Activated T-cell treated with anti-CD3 and anti-CD28 coated beads, Interleukin-2, amount 50 U/mL, for 48 hours (primary cell): ENCODE results near the gene CYTIP.

Experiments
- DNase-seq, 2 experiments: peaks; one replicate each; pipeline ENCODE4 v3.0.0-alpha.2; 2020

CYTIP gene

DNA sequence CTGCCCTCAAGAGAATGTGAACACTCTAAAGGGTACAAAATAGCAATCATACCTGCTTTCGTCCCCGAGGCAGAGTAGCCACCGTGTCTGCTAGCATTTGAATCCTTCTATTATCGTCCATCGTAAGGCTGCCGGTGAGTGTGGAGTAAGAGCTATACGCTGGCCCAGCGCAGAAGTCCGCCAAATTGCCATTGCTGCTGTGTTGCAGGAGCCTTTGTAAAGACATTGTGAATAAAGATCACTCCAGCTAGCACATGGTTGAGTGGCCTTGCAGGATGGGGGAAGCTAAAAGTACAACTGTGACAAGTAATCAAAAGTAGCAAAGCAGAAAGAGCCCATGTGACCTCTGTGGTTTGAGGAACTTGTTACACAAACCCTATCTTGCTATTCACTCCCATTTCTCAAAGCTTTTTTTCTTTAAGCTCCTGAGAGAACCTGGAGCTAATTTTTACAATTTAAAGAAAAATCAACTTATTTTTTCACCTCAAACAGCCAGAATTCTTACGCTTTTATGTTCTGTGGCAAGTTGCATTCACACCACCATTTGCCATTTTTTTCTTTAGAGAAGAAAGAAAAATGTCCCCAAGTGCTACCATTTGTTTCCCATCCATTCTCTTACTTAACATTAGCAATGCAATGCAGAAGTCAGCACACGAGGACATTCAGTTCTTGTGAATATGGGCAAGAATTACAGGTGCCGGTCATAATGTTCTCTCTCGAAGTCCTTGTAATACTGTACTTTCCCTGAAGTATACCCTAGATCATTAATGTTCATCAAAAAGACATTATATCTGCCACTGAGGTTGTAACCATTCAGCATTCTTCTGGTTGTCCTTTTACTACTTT, at the start of gene CYTIP:
TSS of gene CYTIP (minus strand) at position 295 of the 846 bp plus-strand sequence. CDS start at position 226, 69 bp downstream.
- peak; percentile 79 for DNase-seq

DNA sequence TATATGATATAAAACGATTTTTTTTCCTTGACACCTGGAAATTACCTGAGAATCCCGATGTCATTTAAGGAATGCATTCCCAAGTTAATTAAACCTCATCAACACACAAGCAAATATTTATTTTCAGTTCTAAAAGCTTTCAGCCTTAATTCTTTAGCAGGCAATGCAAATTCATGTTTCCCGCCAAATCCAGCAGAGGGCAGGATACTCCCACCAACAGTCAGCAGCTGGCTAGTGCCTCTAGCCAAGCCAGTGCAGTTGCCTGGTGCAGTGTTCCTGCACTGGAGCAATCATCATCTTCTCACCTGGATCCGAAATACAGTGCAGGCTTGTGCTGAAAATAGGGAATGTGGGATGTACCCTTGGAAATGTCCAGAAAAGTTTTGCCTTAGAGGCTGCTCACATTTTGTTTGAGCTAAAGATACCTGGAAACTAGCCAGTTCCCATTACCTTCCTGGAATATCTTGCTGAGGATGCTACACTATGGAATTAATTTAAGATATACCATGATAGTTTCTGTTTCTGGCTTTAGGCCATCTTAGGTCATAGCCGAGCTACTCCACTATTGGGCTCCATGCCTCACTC, 48.4 kb upstream of the CYTIP start:
- peak; percentile 77 to 80 for DNase-seq

DNA sequence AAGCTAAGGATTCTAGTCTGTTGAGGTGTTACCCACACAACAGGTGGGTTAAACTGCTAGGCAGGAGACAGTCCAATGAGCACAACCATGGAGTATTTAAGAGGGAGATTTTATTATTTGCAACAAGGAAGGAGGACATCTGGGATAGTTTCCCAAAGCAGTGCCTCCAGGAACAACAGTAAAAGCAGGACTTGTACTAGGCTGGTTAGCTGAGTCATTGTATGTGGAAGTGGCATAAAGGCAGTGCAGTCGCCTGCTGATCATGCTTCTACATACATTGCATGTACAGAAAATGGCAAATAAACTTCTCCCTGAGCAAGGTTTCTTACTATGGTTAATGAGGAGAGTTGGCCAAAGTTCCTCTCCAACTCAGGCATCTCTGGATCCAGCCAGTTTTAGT, 46.1 kb upstream of the CYTIP start:
- no peak for DNase-seq

DNA sequence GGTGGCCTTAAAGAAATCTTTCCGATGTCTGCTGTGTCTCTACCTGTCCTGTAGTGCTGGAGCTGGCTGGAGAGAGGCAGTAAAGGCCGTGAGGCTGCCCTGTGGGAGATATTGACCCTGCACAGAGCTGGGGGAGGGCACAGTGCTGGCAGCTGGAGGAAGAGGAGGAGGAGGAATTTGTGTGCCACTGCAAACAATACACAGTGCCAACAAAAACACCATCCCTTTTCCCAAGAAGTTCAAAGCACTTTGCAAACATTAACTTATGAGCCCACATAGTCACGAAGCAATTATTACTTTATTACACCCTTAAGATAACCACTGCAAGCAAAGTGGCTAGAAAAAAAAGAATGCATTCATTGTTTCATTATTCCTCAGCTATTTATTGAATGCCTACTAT, 45.0 kb upstream of the CYTIP start:
- no peak for DNase-seq

DNA sequence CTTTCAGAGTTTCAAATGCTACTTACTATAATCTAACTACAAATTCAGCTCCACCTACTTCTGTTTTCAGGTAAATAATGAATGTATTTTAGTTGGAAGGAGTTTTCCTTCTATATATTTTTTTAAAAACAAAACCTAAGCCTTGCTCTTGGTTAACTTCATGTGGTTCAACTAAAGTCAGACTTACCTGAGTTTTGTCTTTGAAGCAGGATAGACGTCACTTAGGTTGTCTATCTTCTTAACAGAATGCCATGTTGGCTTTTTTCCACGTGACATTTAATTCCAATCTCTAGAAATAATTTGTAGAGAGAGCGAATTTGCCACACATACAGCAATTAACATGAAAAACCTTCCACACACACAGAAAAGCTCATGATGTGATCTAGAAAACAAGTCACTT, 43.9 kb upstream of the CYTIP start:
- no peak for DNase-seq

DNA sequence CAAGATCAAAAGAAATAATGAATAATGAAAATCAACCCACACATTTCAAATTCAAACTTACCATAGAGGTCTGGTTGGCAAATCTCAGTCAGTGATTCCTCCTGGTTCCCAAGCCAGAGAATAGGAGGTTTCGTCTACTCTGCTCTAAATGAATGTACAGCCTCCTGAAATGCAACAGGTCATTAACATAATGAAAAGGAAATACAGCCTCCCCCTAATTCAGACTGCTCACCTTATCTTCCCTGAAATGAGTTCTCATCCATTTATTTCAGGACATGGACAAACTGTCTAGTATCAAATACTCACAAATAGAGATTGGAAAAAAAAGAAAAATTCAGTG, 43.4 kb upstream of the CYTIP start:
- no peak for DNase-seq

DNA sequence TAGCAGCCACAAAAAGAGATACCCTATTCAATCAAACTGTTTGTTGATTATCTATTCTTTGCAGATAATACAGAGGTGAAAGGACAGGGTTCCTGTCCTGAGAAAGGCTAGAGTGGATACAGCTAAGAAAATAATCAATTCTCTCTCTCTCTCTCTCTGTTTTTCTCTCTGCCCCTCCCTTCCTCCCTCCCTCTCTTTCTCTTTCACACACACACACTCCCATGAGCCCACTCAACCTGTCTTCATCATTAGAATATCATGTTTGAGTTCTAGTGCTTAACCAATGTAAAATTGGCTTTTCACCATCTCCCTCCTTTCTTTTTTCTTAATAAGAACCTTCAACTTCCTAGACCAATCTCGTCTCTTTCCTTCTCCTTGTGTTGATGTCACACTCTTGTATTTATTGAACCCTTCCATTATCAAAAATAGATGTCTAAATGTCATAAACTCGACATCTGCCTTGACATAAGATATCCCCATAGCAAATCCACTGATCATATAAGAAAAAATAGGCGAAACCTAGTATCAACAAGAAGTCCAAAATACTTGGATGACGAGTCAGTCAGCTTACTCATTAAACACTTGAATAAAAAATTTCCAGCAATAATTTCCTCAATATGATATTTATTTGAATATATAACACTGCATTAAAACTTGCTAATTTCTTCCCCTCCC, 42.8 kb upstream of the CYTIP start:
- DNase-seq: no peak

DNA sequence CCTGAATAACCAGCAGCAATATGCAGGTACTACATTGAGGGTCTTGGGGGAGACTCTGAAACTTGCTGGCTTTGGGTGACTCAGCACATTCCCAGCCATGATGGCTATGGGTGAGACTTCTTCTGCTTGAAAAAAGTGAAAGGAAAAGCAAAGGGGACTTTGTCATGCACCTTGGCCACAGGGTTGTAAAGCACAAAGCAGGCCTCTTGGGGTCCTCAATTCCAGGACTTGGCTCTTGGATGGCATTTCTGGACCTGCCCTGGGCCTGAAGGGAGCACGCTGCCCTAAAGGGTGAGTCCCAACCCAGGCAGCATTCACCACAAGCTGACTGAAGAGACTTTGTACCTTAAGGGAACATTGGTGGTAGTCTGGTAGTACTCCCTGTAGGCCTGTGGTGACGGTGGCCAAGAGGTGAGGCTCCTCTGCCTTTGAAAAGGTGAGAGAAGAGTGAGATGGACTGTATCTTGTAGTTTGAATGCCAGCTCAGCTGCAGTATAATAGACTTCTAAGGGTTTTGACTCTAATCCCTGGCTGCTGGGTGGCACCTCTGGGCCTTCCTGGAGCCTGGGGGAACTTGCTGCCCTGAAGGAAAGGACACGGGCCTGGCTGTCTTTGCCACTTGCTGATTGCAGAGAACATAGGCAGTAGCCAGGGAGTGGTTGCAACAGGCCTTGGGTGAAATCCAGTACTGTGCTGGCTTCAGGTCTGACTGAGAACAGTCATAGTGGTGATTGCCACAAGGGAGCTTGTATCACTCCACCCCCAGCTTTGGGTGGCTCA, 36.5 kb upstream of the CYTIP start:
- peak; percentile 76 to 77 for DNase-seq

DNA sequence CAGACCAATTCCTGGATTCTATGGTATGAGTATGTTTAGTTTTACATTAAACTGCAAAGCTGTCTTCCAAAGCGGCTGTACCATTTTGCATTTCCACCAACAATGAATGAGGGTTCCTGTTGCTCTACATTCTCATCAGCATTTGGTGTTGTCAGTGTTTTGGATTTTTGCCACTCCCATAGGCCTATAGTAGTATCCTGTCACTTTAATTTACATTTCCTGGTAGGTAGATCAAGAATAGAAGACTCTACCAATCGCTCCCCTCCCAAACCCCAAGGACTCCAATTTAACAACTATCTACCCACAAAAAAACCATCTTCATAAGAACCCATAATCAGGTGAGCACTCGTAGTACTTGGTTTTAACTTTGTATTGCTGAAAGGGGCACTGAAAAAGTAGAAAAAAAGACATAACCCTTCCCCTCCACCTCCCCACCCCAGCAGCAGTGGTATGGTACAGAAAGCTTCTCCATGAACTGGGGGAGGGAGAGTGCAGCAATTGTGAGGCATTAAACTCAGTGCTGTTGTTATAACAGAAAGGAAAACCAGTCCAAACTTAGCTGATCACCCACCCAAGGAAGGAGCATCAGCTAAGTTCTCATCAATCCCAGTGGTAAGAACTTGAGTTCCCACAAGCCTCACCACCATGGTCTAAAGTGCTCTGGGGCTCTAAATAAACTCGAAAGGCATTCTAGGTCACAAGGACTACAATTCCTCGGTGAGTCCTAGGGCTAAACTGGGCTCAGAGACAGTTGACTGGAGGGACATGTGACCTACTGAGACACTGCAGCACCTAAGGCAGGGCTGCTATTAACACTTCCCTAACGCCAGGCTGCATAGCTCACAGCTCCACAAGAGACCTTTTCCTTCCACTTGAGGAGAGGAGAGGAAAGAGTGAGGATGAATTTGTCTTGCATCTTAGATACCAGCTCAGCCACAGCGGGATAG, 35.5 kb upstream of the CYTIP start:
- DNase-seq: no peak

DNA sequence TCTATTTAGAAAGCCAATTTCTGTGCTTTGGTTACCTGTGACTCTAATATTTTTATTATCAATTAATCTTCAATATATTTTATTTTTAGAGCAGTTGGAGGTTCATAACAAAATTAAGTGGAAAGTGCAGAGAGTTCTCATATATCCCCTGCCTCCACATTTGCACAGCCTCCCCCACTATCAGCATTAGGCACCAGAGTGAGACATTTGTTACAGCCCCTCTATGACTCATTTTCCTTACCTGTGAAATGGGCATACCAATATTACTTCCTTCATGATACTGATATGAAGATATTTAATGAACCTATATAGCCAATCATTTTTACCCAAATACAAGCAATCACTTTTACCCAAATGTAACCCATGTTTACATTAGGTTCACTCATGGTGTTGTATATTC, 34.0 kb upstream of the CYTIP start:
- no peak for DNase-seq

DNA sequence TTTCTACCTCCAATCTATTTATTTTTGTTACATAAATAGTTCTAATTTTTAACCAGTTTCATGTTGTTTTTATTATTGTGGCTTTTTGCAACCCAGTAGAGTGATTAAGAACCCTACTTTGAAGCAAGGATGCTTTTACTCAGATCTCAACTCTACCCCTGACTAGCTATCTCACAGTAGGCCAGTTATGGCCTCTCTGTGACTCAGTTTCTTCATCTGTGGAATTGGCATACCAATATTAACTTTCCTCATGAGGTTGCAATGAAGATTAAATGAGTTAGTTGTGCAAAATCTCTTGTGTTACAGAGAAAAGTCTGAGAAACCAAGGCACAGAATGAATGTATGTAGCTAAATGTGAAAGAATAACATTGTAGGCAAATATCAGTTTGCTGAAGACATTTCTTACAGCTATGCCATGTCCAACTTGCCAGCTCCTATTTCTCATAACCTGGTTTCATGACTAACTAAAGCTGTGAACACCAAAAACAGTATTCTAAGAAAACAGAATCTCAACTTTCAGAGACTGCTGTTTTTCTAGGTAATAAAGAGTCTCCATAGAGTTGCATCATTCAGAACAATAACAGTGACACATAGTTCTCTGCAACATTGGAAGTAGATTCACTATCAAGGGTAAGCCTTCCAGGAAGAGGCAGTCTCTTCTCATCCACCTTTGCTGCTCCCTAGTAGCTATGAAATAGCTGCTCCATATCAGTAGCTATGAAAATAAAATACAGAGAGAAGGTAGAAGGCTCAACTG, 33.2 kb upstream of the CYTIP start:
- no peak for DNase-seq

DNA sequence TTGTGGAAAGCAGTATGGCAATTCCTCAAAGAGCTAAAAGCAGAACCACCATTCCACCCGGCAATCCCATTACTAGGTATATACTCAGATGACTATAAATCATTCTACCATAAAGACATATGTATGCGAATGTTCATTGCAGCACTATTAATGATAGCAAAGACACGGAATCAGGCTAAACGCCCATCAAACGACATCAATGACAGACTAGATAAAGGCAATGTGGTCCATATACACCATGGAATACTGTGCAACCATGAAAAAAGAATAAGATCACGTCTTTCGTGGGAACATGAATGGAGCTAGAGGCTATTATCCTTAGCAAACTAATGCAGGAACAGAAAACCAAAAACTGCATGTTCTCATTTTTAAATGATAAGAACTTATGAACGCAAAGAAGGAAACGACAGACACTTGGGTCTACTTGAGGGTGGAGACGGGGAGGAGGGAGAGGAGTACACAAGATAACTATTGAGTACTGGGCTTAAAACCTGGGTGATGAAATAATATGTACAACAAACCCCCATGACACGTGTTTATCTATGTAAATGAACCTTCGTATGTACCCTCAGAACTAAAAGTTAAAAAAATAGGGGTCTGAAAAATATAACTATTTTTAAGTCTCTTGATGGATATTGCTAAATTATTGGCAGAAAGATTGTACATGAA, 32.0 kb upstream of the CYTIP start:
- DNase-seq: no peak

DNA sequence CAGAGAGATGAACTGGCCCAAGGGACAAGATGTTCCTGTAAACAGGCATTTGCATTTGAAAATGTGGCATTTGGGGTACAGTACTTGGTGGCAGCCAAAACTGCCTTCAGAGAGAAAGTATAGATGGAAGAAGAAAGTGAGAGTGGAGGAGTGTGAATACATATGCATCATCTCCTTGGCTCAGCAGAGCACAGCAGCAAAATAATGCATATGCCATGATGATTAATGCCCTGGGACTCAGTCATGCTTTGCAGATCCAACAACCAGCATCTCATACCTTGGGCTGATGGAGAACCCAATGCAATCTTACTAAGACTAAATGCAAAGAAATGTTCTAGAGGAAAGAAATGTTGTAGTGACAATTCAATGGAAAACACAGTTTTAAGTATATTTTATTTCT, 29.7 kb upstream of the CYTIP start:
- no peak for DNase-seq

DNA sequence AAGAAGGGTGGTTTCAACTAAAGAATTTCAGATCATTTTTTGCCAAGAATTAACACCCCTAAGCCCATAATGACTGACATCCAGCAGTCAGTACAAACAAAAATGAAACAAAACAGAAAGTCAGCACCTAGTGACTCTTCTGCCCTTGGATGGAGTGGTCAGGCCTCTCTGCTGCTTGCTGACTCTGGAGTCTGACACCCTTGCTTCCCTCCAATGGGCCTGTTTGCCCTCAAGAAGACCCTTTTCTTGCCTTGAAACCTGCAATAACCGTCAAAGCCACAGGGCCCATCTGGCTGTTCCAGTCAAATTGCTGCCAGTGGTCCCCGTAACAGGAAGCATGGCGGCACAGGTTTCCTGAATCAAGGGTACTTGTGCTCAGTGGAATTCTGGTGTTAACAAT, 27.2 kb upstream of the CYTIP start:
- DNase-seq: no peak

DNA sequence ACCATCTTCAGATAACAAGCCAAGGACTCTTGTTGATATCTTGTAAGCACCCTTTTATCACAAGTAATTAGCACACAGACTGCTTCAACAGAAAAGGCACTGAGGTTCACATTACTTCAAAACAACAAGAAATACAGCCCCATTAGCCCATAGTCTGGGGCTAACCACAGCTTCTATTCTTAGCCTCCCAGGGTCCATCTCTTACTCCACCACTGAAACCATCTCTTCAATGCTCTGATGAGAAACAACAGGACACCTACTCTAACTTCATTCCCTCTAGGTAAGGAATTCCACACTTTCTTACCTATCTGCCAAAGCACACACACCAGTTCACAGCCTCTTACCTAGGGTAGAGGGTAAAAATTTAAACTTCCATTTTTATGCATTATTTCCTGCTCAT, 26.4 kb upstream of the CYTIP start:
- DNase-seq: no peak

DNA sequence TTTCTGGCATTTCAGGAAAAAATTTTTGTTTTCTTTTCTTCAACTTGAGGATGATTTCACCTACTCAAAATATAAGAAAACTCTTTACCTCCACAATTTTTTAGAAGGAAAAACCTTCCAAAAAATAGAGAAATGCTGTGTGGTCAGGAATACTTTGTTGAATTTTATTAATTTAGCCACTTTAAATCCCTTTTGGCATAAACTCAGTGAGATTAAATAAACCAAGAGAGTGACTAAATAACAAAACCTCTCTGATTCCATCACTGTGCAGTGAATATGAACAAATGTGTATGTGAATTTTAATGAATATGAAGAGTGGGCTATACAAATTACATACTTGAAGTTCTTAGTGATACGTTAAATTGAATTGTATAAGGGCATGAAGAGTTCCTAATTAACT, 25.8 kb upstream of the CYTIP start:
- DNase-seq: no peak

DNA sequence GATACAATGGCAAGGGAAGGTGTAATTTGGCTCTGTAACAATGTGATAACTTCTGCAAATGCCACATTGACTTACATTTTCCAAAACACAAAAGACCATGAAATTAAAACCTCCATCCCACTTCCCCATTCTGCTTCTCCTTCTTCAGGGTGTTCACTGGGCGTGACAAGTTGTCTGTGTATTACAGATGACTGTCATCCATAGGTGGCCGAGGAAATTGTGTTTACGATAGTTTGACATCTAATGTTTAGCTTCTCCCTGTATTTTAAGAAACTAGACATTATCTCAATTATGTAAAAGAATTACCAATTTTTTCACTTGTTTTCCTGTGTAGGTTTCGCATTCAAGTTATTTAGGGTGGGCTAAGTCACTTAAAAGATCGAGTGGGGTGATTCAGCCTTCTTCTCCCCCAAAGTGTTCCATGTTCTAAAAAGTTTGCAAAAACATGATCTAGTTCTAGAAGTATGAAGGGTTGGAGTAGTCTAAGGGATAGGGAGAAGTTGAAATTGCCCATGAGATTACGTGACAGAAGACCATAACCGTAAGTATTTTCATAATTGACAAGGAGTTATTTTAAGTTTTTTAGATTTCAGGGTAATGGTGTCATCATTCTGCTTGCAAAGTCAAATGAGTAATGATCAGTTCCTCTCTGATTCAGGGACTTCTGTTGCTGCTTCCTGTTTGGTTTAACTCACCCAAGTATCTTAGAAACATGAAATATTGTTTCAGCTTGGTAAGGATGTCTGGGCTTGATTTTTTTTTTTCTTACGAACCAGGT, 25.2 kb upstream of the CYTIP start:
- DNase-seq: no peak

DNA sequence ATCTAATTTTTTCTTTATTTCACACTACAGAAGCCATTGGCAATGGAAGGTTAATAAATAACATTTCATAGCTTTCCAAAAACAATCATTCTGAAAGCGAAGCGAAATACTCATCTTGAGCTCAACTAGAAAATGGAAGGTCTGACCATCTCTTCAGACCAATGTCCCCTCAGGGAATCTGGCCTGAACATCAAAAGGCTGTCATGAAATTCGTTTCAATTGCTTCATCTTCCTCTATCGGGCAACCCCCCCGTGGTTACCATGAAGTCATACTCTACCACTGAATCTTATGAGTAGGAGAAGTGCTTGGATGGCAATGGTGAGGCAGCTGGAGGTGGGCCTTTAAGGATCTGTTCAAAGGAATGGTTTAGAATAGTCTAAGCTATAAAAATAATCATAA, 22.9 kb upstream of the CYTIP start:
- peak; percentile 63 to 67 for DNase-seq

DNA sequence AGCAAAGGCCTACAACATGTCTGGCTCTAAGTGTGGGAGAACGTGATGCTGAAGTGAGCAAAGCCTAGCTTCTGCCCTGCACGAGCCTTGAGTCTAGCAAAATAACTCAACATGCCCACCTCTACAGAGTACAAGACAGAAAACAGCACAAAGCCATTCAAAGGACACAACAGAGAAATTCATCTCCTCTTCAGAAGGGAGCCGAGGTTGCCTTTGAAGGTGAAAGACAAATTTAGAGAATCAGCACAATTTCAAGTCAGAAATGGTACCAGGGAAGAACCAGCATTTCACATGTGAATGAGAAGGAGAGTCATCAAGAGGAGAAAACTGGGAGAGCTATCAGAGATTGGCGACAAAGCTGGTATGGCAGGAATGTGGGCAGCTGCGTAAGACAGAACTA, 21.7 kb upstream of the CYTIP start:
- no peak for DNase-seq

DNA sequence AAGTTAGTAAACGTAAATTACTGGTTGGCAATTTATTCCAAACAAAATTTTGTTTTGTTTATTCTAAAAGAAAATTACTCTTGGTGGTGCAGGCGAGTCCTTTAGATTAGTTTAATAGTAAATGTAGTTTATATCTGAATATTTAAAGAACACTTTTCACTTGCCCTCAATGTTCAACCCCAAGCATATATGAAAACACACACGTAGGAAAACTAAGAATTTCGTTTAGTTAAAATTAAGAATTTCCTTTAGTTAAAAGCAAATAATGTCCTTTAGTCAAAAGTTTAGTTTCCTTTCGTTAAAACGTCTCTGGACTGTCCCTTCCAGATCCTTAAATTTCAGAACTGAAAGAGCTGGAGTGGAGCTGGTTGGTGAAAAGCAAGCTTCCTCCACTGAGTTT, 19.1 kb upstream of the CYTIP start:
- DNase-seq: no peak
